Hematopoietic multipotent progenitor cell treated with erythropoietin and hydrocortisone succinate and interleukin-3 and kit ligand, for 4 days (in vitro differentiated cells): Measurements from ENCODE around the gene MACC1.
A peak's percentile ranks its signal among the peaks of the same experiment; 100 is the strongest.
"Not testable (repeated sequence)": the region's sequence is repeated elsewhere in the genome, so short reads cannot be mapped to it uniquely, and the experiment has no call there.

Experiments used
- DNase-seq: peaks from one replicate; pipeline ENCODE4 v3.0.0-alpha.2; 2015

The MACC1 gene

GRCh38 chr7:20229081-20229480 is 11.9 kb upstream of the MACC1 start:
- DNase-seq = no peak

DNA sequence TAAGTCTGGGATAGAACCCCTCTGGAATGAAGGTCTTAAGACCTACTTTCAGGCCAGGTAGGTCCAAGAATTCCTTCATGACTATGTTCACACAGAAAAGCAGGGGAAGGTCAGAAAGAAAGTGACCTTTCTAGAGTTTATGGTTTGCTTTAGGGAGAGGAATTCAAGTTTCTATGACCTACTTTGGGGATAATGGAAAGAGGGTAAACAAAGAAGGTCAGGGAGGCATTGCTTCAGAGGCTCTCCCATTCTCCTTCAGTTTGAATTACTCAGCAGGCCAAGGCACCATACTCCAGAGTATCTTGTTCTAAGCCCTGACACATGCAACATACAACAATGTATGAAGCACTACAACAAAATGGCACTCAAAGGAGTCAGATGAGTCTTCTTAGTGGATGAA is 11.5 kb upstream of the MACC1 start:
- DNase-seq = no peak

DNA sequence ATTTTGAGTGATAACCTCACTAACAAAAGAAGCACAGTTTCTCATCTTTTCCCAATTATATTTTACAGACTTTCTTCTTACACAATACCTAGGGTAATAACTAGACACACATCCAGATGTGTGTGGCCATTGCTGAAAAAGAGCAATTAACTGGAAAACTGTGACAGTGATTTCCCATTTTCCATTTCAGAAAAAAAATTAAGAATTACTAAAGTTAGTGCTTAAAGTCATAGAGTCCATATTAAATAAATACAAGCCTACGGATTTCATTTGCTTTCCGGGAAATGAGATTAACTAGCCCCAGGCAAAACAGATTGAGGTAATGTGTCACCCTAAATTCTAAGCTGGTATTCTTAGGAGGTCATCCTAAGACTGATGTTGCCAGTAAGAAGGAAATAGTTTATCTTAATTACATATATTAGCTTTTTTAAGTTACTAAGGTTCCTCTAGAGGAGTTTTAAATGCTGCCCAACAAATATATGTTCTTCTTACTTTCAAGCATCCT is 10.2 kb upstream of the MACC1 start:
- no peak for DNase-seq

DNA sequence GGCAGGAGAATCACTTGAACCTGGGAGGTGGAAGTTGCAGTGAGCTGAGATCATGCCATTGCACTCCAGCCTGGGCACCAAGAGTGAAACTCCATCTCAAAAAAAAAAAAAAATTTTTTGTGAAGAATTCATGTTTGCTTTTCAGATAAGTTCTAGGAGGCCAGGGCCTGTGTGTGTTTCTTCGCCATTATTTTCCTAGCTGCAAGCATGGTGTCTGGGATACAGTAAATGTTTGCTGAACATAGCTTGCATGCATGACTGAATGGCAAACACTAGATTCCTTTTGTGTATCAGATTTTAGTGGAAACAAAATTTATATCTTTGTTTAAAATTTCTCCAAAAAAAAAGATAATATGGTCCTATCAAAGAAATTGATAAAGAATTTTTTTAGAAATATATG is 9.7 kb upstream of the MACC1 start:
- DNase-seq = no peak

DNA sequence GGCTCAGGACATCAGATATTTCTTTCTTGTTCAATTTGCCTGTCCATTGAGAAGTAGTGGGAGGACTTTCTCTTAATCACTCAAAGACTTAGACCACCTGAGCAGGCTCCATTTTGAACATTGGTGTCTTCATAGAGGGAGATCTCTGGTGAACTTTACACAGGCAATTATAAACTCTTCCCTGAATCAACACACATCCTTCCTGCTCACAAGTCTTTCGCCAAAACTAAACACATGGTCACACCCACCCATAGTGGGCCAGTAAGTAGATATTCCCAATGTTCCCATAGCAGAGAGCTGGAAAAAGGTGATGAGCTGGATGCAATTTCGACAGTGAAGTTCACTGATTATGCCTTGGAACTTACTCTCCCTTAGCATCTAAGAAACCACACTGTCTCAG is 8.2 kb upstream of the MACC1 start:
- DNase-seq = no peak

DNA sequence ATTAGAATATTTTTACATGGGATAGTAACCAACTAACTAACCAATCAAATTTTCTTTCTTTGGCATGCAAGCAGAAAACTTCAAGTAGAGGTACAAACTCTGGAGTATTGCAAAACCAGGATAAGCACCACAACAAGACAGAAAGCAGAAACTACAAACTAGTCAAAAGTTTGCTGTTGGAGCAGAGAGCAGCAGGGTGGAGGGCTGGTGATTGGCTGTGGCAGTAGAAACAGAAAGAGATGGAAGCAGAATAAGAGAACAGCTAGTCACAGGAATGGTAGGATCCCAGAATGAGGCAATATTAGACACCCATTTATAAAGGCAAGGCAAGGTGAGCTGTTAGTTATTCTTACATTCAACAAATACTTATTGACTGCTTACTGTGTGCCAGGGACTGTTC is 6.8 kb upstream of the MACC1 start:
- no peak for DNase-seq

DNA sequence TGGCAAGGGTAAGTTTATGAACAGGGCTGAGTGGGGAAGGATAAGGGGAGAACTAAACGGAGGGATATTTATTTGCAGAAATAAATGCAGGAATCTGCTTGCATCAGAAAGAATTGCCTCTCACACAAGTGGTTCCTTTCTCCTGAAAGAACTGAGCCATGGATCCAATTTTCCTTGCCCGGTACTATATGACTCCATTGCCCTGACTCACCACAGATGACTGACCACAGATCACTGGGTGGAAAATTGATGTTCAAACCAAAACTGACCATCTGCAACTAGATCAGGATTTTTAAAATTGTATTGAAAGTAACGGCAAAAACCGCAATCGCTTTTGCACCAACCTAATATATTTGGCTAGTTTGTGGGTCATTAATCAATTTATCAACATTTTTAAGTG is 6.2 kb upstream of the MACC1 start:
- DNase-seq = no peak

- DNase-seq = peak; percentile 34
Measured at GRCh38 chr7:20222219-20222828, 5.1 kb upstream of the MACC1 start.

DNA sequence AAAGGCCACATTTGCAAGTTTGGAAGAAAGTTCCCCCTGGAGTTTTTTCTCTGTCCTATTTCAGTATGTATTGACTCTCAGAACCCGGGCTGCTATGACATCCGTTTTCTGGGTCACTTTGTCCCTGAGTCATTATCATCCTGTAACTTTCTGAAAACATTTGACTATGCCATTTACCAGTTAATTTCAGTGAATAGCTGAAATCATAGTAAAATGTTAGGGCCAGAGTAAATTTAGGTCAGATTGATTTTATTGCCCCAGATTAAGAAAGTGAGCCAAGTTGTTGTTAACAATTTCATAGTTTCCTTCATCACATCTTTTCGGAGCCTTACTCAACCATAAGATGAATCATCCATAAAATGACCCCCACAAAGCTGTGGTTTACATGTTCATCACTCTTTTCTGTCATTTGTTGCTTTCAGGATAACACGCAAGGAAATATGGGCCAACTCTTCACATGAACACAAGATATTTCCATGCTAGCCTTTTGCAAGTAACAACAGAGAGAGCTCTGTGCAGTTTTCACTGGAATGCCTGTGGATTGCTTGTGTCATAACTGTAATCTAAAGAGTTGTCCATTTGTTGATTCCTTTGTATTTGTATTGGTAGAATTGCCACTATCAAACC is 3.9 kb upstream of the MACC1 start:
- peak; percentile 80 for DNase-seq

- DNase-seq = peak; percentile 62
Measured at GRCh38 chr7:20220293-20220761, 3.1 kb upstream of the MACC1 start.

- DNase-seq = peak; percentile 98
Measured at GRCh38 chr7:20219446-20220292, 2.5 kb upstream of the MACC1 start.

DNA sequence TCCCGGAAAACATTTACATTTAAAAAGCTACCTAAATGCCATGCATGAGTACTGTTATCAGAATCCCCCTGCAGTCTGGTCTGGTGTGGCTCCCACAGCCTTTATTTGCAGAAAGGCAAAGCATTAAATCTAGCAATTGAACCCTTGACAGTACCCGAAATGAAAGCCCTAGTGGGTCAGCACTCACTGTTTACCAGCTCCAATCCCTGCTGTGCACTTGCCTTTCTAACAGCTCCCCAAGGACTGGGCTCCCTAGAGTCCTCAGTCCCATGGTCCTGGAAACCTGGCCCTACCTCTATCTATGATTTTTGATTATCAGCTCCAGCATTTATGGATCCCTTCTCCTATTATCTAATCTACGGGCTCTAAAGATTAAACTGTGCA is 1.9 kb upstream of the MACC1 start:
- no peak for DNase-seq

GRCh38 chr7:20218279-20218678 is 1.1 kb upstream of the MACC1 start:
- DNase-seq = no peak

GRCh38 chr7:20216406-20217036 is 663 bp downstream of the MACC1 start:
- DNase-seq = no peak

DNA sequence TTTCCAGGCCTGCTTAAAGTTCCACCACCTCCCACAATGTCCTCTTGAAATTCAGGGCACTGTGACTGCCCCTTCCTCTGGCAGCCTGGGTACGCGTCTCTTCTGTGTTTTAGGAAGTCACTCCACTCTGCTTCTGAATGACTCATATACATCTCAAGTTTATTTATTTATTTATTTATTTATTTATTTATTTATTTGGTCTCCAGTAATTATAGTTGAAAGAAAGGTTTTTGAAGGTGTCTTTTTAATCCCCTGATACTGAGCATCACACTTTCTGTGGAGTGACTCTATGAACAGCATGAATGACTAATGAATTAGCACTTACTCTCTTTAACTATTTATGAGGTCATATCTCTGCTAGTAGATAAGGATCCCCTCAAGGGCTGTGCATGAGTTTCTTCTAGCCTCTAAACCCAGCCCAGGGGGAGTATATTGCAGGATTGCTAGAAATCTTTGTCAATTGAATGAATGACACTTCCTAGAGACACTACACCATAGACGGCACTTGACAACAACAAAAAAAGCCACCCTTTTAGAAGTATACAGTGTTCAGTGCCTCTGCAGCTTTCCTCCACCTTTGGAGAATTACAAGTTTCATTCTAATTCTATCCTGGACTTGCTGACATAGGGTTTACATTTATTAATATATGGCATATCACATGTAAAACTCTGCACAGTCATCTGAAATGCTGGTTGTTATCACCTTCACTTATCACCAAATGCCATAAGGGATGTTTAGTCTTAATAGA is 2.1 kb downstream of the MACC1 start:
- DNase-seq = peak; percentile 73

- no peak for DNase-seq
Measured at GRCh38 chr7:20214132-20214531, 3.1 kb downstream of the MACC1 start.

DNA sequence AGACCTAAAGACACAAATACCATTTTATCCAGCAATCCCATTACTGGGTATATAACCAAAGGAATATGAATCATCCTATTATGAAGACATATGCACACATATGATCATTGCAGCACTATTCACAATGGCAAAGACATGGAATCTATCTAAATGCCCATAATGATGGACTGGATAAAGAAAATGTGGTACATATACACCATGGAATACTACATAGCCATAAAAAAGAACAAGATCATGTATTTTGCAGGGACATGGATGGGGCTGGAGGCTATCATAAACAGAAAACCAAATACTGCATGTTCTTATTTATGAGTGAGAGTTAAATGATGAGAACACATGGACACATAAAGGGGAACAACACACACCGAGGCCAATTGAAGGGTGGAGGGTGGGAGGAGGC is 3.8 kb downstream of the MACC1 start:
- DNase-seq = no peak

DNA sequence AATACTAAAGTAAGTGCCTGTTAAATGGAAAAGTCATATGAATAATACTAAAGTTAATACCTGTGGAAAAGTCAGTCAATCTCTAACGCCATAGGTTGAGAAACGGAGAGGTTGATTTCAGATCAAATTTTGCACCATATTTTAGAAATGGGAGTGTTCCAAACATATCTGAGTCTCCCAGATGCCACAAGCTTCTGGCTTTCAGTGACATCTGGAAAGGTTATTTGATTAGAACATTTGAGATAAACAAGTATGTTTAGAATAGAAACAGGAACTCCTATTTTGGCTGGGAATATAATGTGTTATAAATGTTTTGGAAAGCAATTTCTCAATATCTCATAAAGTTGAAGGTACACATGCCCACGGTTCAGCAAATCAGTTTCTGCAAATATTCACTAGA is 5.8 kb downstream of the MACC1 start:
- DNase-seq = peak; percentile 63

DNA sequence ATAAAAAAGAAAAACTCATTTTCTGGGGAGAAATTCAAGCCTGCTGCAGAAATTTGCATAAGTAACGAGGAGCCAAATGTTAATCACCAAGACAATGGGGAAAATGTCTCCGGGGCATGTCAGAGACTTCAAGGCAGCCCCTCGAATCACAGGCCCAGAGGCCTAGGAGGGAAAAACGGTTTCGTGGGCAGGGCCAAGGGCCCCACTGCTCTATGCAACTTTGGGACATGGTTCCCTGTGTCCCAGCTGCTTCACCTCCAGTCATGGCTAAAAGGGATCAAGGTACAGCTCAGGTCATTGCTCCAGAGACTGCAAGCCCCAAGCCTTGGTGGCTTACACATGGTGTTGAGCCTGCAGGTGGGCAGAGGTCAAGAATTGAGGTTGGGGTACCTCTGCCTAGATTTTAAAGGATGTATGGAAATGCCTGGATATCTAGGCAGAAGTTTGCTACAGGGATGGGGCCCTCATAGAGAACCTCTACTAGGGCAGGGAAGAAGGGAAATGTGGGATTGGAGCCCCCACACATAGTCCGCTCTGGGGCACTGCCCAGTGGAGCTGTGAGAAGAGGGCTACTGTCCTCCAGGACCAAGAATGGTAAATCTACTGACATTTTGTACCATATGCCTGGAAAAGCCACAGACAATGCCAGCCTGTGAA is 8.4 kb downstream of the MACC1 start:
- no peak for DNase-seq

- not testable (repeated sequence) for DNase-seq
Measured at GRCh38 chr7:20207811-20208210, 9.4 kb downstream of the MACC1 start.

DNA sequence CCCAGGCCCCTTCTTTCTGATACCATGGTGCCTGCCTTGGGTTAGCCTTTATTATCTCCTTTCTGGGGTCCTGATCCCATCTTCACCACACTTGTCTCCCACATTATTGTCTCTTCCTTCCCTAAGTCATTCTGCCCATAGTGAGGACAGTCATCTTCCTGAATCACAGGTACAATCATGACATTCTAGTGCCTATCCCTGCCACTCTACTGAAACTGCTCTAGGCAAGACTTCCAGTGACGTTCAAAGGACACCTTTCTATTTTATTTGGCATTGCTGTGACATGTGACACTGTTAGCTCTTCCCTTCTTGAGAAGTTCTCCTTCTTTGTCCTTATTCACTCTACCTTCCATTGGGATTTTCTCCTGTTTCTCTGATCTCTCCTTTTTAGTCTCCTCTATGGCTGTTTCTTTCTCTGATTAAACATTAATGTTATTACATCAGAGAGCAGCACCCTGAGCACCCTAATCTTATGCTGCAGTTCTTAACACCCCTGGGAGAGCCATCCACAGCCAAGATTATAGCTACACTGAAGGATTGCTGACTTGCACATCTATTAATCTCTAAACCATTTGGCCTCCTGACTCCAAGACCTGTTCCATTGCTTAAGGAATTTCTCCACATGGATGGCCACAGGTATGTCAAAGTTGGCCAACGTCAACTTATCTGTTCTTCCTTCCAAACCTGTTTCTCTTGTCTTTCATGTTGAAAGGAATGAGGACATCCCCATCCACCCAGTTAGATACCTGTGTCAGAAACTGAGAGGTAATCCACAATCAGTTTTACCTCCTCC is 10.9 kb downstream of the MACC1 start:
- no peak for DNase-seq
